H7 (cell line): ENCODE results near the gene SCN5A. TPM values are rescaled to one million over a fixed set of nuclear protein-coding genes. Genes with fewer than 3 reads are reported as not detected.

Experiments
- DNase-seq: peaks from one replicate; pipeline ENCODE4 v3.0.0; 2012
- H3K27me3 ChIP-seq: 2 replicates; pipeline ENCODE4 v1.6.0; 2011; ENCODE audit warnings: mild to moderate bottlenecking, low read length; ENCODE audit not compliant: control insufficient read depth, insufficient read depth
- H3K36me3 ChIP-seq: replicated peaks from 2 replicates; pipeline ENCODE4 v1.5.1; 2011; ENCODE audit warnings: low read length; ENCODE audit not compliant: control insufficient read depth, insufficient read depth
- H3K4me3 ChIP-seq: 2 replicates; pipeline ENCODE4 v1.5.1; 2011; ENCODE audit warnings: low read depth, mild to moderate bottlenecking, control low read depth, low read length, moderate library complexity; ENCODE audit not compliant: insufficient read depth
- total RNA-seq: library from RNA; depleted of rRNA; stranded (reverse); fragments of >200 nt; shearing (Covaris generic); gene quantifications from 2 replicates; pipeline ENCODE4 v1.2.3, GENCODE V29; 2014

Gene SCN5A
- total RNA-seq, 1 experiment from 2014 or later: 2.9 TPM

DNA sequence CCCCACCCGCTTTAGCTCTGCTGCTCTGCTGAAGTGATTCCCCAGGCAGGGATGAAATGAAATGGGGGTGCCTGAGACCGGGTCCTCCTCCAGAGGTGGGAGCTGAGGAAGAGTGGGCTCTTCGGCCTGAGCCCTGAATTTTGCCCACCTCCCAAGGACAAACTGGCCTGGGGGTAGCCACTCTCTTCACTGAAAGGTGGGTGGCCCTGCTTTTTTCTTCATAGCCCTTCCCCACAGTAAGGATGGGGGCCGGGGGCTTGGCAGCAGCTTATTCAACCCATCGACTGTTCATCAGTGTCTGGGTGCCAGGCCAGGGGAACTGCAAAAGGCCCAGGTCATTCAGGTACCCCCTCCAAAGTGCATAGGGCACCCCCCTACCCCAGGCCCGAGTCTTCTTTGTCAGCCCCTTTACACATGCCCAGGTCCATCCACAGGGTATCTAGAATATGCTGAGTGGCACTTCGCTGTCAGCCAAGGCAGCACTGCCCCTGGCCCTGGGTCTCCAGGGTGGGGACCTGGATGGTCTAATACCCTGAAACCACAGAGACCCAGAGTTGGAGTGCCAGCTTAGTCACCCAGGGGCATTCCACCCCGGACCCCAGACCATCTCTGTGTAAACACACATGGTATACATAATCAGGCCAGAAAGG lies 7.9 kb downstream of the SCN5A start:
- H3K36me3 ChIP-seq: no peaks in the 10 kb centered on the region
- no peaks in the 10 kb centered on the region; the same call in 1 of the 2 replicates for H3K27me3 ChIP-seq
- DNase-seq: no peak
- H3K4me3 ChIP-seq: no peak overlapping the region

- H3K4me3 ChIP-seq: no peak overlapping the region; the same call in 1 of the 2 replicates
- DNase-seq: peak; percentile 92
- no peaks in the 10 kb centered on the region; the same call in 1 of the 2 replicates for H3K27me3 ChIP-seq
- H3K36me3 ChIP-seq: no peaks in the 10 kb centered on the region
These were observed 8.6 kb downstream of the SCN5A start for GRCh38 chr3:38640661-38641452.

- Histone ChIP-seq H3K4me3 (no peak overlapping the region), H3K27me3 (no peaks in the 10 kb centered on the region), H3K36me3 (no peaks in the 10 kb centered on the region)
- DNase-seq: no peak
These were observed 11.1 kb downstream of the SCN5A start for GRCh38 chr3:38638354-38638753.

- no peaks in the 10 kb centered on the region for H3K27me3 ChIP-seq
- peak; percentile 71 for DNase-seq
These were observed 11.6 kb downstream of the SCN5A start for GRCh38 chr3:38637906-38638305.

DNA sequence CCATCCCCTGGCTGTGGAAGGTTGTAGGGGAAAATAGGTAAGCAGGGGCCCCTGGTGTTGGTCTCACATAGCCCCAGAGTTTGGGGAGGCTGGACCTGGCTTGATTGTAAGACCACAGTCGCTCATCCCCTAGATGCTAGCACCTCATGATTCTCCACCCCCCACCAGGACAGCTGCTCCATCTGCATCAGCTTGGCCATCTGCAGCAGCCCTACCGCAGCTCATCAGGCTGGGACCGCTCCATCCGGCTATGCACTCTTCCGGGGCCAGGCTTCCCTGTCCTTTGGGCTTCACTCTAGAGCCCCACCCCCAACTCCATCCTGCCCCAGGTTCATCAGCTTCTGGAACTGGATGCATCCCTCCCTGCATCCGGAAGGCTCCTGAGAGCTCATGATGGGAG lies 12.6 kb downstream of the SCN5A start:
- no peak for DNase-seq
- no peaks in the 10 kb centered on the region for H3K36me3 ChIP-seq
- no peak overlapping the region for H3K4me3 ChIP-seq
- no peaks in the 10 kb centered on the region for H3K27me3 ChIP-seq

More at GRCh38 chr3:38637906-38638305, 11.6 kb downstream of the SCN5A start:
- no peaks in the 10 kb centered on the region for H3K36me3 ChIP-seq
- no peak overlapping the region for H3K4me3 ChIP-seq

DNA sequence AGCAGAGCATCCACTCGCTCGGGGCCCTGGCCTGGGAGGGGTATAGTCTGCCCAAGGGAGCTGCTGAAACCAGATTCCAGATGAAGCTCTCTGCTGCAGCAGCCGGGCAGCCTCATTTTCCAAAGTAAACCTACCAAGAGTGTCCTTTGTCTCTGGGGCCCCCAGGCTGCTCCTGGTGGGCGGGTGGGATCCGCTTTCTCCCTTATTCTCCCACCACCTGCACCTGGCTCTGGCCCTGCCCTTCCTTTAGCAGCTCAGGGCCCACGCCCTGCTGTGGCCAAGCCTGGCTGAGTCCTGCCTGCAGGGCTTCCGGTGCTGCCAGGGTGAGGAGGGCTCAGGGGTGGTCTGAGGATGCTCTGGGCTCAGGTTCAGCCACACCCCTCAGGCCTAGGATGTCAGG lies 13.0 kb downstream of the SCN5A start:
- Histone ChIP-seq H3K36me3 (no peaks in the 10 kb centered on the region), H3K4me3 (no peak overlapping the region), H3K27me3 (no peaks in the 10 kb centered on the region)
- DNase-seq: peak; percentile 62

DNA sequence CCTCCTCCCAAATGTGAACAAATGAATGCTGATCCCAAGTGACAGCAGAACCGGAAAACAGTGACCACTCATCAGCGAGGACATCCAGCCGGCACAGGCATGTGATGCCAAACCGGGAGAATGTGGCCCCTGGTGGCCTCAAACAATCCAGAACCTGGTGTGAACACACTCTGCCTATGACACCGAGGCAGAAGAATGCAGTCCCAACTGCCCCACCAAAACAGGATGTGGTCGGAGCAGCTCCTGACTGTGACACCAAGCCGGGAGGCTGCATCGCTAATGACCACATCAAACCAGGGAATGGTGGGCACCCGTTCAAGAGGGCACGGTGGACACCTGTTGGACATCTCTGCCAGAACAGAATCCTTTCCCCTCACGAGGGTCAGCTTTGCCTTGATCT lies 15.4 kb downstream of the SCN5A start:
- no peak for DNase-seq
- Histone ChIP-seq H3K4me3 (no peak overlapping the region), H3K36me3 (no peaks in the 10 kb centered on the region), H3K27me3 (no peaks in the 10 kb centered on the region)

GRCh38 chr3:38632989-38633388 lies 16.5 kb downstream of the SCN5A start:
- Histone ChIP-seq H3K27me3 (no peaks in the 10 kb centered on the region), H3K4me3 (no peak overlapping the region), H3K36me3 (no peaks in the 10 kb centered on the region)
- DNase-seq: no peak

DNA sequence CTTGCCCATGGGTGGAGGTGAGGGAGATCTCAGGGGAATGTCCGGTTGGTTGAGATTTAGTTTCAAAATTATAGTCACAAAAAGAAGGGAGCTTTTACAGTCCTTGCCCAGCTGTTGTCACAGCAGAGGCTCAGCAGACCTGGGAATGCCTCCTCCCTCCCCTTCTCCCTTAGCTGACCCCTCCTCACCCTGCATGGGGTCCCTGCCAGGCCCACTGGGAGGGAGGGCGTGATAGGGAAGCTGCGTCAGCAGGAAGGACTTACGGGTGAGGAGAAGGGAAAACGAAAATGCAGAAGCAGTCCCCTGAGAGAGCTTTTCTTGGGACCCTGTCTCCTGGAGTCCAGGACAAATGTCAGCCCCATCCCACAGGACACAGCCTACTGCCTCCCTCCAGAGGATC lies 18.9 kb downstream of the SCN5A start:
- Histone ChIP-seq H3K36me3 (no peaks in the 10 kb centered on the region; the same call in 1 of the 2 replicates), H3K4me3 (no peak overlapping the region), H3K27me3 (no peaks in the 10 kb centered on the region)
- peak; percentile 67 for DNase-seq

DNA sequence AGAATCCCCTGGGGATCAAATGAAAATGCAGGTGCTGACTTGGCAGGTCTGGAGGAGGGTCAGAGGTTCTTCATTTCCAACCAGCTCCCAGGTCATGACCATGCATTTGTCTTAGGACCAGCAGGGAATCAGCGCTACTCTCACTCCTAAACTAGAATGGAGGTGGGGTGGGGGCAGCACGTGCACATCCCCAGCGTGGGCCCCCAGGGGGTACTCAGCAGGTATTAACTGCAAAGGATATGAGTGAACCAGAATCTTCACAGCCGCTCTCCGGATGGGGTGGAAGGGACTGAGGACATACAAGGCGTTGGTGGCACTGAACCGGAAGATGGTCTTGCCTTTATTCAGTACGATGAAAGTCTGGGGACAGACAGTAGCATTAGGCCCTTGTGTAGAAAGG lies 19.4 kb downstream of the SCN5A start:
- no peak for DNase-seq
- Histone ChIP-seq H3K4me3 (no peak overlapping the region), H3K36me3 (no peaks in the 10 kb centered on the region; the same call in 1 of the 2 replicates), H3K27me3 (no peaks in the 10 kb centered on the region)

GRCh38 chr3:38628835-38629234 lies 20.7 kb downstream of the SCN5A start:
- DNase-seq: no peak
- Histone ChIP-seq H3K4me3 (no peak overlapping the region), H3K36me3 (no peaks in the 10 kb centered on the region; the same call in 1 of the 2 replicates), H3K27me3 (no peaks in the 10 kb centered on the region)

GRCh38 chr3:38627956-38628355 lies 21.5 kb downstream of the SCN5A start:
- Histone ChIP-seq H3K4me3 (no peak overlapping the region), H3K36me3 (no peaks in the 10 kb centered on the region; the same call in 1 of the 2 replicates), H3K27me3 (no peaks in the 10 kb centered on the region)
- peak; percentile 93 for DNase-seq

GRCh38 chr3:38626171-38626570 lies 23.3 kb downstream of the SCN5A start:
- H3K27me3 ChIP-seq: no peaks in the 10 kb centered on the region
- no peak for DNase-seq
- no peaks in the 10 kb centered on the region; the same call in 1 of the 2 replicates for H3K36me3 ChIP-seq
- H3K4me3 ChIP-seq: no peak overlapping the region

GRCh38 chr3:38623539-38623938 lies 25.9 kb downstream of the SCN5A start:
- Histone ChIP-seq H3K4me3 (no peak overlapping the region), H3K36me3 (no peaks in the 10 kb centered on the region; the same call in 1 of the 2 replicates), H3K27me3 (no peaks in the 10 kb centered on the region)
- peak; percentile 89 for DNase-seq

DNA sequence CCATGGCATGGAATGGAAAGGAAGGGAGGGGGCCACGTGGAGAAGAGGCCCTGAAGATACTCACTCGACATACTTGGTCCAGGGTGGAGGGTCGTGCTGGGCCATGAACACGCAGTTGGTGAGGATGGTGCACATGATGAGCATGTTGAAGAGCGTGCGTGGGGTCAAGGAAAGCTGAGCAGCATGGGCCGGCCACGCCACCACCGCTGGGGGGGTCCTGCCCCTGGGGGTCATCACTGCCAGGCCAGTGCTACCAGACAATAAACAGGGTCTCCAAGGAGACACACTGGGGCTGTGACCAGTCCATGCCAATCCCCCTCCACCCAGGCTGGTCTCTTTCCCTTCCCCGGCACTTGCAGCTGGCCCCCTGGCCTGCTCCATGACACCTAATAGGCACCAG lies 27.2 kb downstream of the SCN5A start:
- H3K4me3 ChIP-seq: no peak overlapping the region
- no peak for DNase-seq
- no peaks in the 10 kb centered on the region for H3K27me3 ChIP-seq
- H3K36me3 ChIP-seq: no peaks in the 10 kb centered on the region; the same call in 1 of the 2 replicates
